G401.6 (cell line): ENCODE measurements around the gene PPP1R3E.
A peak's percentile ranks its signal among the peaks of the same experiment; 100 is the strongest.
"Not testable (repeated sequence)": the region's sequence is repeated elsewhere in the genome, so short reads cannot be mapped to it uniquely, and the experiment has no call there.

ENCODE experiments used
- FAIRE-seq: peaks from 2 replicates; lab custom pipeline; 2012; peaks lifted over from hg19 to GRCh38; lab: Jason Lieb, UNC

Gene PPP1R3E, protein sequence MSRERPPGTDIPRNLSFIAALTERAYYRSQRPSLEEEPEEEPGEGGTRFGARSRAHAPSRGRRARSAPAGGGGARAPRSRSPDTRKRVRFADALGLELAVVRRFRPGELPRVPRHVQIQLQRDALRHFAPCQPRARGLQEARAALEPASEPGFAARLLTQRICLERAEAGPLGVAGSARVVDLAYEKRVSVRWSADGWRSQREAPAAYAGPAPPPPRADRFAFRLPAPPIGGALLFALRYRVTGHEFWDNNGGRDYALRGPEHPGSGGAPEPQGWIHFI

DNA sequence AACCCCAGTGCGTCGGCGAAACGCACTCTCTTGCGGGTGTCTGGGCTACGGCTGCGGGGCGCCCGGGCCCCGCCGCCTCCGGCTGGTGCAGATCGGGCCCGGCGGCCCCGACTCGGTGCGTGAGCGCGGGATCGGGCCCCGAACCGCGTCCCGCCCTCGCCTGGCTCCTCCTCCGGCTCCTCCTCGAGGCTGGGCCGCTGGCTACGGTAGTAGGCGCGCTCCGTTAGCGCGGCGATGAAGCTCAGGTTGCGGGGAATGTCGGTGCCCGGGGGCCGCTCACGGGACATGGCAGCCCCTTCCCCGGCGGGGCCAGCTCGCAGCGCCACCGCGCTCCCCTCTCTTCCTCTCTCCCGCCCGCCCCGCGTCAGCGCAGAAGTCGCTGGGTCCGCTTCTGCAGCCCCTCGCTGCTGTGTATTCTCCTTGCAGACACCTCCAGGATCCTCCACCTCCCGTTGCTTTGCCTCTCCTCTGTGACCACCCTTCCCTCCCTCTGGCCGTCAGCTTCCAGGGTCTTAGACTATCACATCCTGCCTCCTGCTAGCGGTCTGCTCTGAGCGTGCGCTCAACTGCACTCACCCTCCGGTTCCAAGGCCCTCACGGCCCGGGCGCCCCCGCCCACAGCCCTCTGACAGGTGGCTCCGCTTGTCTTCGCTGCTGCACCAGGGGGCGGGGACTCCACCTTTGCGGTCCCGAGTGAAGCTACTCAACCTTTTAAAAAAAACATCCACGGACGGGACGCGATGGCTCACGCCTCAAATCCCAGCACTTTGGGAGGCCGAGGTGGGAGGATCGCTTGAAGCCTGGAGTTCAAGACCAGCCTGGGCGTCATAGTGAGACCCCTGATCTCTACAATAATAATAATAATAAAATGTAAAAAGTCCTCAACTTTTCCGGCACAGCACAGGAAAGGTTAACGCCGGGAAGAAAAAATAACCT is at the start of gene PPP1R3E:
TSS of gene PPP1R3E (minus strand) at position 570 of the 936 bp plus-strand sequence. CDS start at position 287, 283 bp downstream.
- FAIRE-seq = no peak

DNA sequence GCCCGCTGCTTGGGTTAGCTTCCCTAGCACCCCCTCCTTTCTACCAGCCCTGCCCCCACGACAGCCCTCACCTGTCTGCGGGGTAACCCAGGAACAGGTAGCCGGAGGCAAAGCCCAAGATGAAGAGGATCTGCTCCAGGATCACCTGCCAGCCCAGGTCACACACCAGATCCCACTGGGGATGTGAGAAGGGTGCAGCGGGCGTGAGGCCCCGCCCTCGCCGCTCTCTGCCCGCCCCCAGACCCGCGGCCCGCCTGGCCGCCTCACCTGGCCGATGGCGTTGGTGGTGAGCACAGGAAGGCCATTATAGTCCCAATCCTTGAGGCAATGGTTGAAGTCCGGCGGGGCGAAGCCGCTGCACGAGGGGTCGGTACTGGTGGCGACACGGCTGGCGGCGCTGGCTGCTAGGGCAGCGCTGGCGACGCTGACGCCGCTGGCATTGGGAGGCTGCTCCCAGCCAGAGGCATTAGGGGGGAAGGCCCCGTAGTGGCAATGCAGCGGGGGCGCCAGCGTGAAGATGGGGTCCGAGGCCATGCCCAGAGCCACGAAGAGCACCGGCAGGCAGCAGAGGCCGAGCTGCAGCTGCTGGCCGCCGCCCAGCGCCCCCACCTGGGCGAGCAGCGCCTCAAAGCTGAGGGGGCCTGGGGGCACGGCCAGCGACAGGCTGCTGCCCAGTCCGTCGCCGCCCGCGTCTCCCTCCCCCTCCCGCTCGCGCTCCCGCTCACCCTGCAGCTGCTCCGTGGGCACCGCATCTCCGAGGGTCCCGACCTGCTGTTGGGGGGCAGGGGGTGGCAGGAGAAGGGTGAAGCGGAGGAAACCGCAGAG is 49.2 kb upstream of the PPP1R3E start:
- FAIRE-seq = no peak

DNA sequence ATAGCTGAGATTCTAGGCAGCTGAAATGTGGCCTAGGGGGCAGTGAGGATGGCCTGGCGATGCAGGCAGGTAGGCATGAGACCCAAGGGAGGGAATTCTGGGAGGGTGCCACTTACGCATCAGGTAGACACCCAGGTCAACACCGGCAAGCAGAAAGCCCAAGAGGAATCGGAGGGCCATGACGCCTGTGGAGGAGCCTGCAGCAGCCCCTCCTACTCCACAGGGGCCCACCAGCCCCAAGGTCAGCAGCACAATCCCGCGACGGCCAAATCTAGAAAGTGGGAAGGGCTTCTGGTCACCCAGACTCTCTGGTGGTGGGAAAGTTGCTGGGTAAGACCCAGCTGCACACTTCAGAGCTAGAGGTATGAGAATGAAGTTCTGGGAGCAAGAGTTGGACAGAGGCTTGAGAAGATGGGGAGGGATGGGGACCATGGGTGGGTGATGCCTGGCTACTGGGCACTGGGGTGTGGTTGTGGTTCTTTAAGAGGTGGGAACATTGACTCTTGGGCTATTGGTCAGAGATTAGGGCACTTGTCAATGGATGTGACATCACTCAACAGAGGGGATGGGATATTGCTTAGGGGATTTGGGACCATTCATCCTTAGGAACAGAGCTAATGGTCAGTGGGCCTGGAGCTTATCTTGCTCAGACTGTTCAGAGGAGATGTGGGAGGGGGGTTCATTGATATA is 46.6 kb upstream of the PPP1R3E start:
- FAIRE-seq = no peak

DNA sequence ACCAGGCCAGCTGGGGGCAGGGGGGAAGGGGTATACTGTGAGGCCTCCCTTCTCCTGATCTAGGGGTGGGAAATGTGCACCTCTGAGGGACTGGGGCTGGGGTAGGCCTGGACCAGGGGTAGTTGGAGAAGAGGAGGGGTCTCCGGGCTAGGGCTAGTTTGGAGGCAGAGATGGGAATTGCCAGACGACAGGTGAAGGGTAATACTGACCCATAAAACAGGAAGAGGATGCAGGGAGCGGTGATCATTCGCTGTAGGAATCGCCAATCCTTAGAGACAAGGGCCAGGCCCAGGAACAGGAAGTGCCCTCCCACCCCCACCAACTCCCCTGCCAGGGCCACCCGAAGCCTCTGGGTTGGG is 45.6 kb upstream of the PPP1R3E start:
- FAIRE-seq = no peak

DNA sequence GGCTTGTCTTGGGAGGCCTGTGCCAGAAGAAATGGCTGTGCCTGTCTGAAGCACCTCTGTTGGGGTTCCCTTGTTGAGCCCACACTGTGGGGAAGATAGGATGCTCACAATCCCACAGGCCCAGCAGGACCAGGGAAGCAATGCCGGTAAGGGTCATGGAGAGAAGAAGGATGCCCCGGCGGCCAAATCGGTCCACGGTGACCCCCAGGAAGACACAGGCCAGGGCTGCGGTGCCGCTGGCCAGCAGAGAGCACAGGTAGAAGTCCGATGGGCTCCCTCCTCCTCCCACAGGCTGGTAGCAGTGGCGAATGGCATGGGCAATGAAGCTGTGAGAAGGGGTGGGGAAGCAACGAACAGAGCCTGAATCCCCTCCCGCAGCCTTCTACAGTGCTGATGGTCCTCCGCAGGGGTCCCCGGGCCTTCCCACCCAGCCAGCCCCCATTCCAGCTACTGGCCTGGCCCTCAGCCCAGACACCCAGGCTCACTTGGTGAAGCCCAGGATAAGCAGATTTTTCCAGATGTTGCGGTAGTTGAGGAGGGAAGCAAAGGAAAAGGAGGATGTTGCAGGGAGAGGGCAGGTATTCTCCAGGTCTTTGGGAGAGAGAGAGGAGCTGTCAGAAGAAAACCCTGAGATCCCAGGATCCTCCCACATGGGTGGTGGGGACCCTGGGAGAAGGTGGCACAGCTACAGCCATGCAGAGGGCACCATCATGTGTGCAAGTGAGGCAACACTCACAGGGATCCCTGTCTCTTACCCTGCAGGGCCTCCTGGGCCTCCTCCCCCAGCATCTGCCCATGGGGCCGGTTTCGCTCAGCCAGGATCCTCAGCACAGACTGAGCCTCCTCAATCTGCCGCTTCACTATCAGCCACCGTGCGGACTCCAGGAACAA is 45.0 kb upstream of the PPP1R3E start:
- FAIRE-seq = no peak

DNA sequence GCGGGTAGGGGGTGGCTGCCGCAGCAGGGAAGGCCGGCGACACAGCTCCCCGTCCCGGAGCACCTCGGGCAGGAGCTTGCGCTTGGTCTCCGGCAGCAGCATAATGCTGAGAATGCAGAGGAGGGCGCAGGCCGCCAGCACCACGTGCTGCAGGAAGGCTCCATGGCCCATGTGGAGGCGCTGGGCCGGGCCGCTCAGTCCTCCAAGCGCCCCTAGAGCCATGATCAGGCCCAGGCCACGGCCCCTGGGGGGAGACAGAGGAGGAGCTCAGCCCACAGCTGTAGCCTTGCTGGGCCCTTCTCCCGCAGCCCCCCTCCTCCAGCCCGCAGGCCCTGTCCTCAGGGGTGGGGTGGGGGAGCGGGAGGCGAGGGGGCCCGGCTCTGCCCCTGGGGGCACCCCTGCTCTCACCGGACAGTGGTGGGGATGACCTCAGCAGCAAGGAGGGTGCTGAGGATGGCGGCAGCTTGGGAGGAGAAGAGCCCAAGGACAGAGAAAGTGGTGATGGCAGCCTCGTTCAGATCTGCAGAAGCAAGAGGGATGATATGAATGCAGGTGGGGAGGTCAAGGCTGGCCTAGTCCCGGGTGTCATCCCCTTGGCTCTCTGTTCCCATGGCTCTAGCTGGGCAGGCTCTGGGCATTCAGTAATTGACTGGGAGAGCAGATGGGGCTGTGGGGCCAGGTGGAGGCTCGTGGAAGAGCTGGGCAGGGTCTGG is 44.2 kb upstream of the PPP1R3E start:
- no peak for FAIRE-seq

DNA sequence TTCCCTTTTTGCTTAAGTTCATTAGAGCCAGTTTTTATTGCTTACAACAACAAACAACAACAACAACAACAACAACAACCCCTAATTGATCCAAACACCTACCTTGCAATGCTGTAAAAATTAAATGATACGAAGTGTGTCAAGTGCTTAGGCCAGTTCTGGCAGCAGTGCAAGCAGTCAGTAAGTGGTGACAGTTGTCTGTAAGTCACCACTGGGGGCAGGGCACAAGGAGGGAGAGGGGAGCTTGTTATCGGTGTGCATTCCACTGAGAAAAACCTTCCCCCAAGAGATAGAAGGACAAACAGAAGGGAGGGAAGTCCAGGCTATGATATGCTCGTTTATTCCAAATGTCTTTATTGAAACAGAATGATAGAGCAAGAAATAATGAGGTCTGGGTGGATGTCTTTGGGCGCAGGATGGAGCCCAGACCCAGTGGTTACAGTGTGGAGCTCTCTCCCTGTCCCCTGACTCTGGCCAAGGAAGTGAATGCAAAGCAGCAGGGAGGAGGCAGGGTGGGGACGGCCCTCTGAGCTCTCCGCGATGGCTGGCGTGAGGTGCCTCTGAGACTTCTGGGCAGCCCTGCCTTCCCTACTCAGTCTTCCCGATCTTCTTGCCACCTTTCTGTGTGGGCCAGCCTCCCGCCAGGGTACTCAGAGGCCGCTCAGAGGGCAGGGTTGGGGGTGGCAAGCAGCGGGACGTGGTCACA is 43.5 kb upstream of the PPP1R3E start:
- no peak for FAIRE-seq

DNA sequence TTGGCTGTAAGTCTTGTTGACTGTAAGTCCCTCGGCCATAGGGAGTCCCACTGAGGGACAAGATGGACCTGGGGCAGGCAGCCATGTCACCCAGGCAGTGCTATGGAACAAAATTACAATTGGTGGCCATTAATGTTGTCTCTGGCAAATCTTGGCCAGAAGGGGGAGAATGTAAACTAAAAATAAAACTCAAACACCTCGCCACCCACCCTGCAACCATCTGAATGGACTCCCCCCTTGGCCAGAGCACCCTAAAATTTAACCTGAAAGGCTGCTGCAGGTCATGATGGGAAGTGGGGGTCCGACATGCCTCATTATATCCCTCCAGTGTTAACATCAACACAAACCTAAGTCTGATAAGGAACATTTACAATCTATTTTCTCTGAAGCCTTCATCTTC is 41.8 kb upstream of the PPP1R3E start:
- FAIRE-seq = no peak

DNA sequence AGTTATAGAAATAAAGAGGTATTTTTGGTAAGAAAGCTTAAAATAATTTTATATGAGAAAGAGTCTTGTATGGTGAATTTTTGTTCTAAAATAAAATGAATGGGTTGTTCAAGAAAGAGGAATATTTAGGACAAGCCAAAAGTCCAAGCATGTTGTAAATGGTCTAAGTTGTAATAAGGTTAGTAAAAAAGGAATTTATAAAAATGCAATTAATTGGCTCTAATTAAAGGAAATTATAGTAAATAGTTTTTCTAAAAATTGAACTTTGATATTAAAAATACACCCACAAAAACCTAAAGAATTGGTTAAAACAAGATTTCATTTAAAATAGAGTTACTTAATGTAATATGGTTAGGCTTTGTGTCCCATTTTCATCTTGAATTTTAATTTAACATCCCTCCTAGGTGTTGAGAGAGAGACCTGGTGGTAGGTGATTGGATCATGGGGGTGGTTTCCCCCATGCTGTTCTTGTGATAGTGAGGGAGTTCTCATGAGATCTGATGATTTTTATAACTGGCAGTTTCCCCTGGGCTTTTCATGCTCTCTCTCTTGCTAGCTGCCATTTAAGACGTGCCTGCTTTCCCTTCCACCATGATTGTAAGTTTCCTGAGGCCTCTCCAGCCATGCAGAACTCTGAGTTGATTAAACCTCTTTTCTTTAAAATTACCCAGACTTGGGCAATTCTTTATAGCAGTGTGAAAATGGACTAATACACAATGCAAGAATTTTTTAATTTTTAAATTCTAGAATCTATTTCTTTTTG is 37.0 kb upstream of the PPP1R3E start:
- no peak for FAIRE-seq

DNA sequence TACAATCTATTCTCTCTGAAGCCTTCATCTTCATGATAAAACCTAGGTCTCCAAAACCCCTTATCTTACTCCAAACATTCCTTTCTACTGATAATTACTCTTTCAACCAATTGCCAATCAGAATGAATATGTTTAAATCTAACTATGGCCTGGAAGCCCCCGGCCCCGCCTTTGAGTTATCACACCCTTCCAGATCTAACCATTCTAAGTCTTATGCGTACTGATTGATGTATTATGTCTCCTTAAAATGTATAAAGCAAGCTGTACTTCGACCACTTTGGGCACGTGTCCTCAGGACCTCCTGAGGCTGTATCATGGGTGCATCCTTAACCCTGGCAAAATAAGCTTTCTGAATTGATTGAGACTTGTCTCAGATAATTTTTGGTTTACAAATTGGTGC is 33.0 kb upstream of the PPP1R3E start:
- FAIRE-seq = no peak

DNA sequence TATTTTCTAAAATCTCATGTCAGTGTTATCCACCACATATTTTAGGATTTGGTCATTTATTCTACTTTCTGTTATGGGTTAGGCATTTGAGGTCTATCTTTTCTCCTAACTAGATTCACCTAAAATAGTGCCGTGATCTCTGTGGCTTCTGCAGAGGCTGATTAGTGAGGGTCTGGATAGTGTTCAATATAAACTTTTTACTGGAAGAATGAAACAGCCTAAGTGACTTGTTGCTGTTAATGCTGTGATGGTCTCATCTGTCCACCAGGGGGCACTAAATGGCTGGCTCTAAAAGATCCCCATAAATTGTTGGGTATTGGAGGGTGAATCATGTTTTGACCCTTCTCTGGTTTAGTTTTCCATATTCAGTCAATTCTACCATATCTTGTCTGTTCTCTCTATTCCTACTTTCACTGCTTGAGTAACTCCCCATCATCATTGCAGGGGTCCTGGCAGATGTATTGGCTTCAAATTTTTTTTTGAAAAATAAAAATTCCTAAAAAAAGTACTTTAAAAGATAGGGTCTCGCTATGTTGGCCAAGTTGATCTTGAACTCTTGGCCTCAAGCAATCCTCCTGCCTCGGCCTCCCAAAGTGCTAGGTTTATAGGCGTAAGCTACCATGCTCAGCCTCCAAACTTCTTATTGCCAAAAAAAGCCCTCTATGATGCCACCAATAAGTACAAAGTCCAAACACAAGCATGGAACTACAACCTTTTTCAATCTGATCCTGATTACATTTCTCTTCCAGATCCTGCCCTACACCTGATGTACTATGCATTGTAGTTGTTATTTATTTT is 25.5 kb upstream of the PPP1R3E start:
- FAIRE-seq = peak; percentile 54

DNA sequence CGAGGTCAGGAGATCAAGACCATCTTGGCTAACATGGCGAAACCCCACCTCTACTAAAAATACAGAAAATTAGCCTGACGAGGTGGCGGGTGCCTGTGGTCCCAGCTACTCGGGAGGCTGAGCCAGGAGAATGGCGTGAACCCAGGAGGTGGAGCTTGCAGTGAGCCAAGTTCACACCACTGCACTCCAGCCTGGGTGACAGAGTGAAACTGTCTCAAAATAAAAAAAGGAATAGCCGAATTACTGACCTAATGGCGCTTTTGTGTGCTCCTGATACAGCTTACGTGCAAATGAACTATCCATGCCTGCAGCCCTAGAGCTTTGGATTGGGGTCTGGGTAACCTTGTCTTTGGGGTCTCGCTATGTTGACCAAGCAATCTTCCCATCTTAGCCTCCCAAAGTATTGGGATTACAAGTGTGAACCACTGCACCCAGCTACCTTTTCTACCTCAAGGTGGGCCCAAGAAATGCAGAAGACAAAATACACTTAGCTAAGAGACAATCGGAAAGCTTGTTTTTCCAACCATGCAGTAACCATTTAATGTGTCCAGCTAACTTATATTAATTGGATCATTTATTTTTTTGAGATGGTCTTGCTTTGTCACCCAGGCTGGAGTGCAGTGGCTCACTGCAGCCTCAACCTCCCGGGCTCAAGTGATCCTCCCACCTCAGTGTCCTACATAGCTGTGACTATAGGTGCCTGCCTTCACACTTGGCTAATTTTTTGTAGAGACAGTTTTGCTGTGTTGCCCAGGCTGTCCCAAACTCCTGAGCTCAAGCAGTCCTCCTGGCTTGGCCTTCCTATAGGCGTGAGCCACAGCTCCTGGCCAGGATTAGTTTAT is 24.1 kb upstream of the PPP1R3E start:
- no peak for FAIRE-seq

DNA sequence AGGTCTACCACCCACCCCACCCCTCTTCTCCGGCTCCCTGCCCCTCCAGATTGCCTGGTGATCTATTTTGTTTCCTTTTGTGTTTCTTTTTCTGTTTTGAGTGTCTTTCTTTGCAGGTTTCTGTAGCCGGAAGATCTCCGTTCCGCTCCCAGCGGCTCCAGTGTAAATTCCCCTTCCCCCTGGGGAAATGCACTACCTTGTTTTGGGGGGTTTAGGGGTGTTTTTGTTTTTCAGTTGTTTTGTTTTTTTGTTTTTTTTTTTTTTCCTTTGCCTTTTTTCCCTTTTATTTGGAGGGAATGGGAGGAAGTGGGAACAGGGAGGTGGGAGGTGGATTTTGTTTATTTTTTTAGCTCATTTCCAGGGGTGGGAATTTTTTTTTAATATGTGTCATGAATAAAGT is 23.1 kb upstream of the PPP1R3E start:
- FAIRE-seq = not testable (repeated sequence)

DNA sequence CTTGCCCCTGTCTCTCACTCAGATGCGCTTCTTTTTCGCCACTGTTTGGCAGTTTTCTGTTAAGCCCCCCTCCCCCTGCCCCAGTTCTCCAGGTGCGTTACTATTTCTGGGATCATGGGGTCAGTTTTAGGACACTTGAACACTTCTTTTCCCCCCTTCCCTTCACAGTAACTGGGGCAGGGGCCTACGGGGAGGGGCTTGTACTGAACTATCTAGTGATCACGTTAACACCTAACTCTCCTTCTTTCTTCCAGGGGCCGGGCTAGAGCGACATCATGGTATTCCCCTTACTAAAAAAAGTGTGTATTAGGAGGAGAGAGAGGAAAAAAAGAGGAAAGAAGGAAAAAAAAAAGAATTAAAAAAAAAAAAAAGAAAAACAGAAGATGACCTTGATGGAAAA is 22.3 kb upstream of the PPP1R3E start:
- FAIRE-seq = no peak

DNA sequence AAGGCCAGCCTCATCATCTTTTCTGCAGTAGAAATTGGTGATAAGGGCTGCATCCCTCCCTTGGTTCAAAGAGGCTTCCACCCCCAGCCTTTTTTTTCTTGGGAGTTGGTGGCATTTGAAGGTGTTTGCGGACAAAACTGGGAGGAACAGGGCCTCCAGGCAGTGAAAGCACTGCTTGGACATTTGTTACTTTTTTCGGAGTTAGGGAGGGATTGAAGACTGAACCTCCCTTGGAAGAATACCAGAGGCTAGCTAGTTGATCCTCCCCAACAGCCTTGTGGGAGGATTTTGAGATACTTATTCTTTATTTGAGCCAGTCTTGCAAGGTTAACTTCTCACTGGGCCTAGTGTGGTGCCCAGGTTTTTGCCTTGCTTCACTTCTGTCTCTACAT is 21.8 kb upstream of the PPP1R3E start:
- FAIRE-seq = no peak

DNA sequence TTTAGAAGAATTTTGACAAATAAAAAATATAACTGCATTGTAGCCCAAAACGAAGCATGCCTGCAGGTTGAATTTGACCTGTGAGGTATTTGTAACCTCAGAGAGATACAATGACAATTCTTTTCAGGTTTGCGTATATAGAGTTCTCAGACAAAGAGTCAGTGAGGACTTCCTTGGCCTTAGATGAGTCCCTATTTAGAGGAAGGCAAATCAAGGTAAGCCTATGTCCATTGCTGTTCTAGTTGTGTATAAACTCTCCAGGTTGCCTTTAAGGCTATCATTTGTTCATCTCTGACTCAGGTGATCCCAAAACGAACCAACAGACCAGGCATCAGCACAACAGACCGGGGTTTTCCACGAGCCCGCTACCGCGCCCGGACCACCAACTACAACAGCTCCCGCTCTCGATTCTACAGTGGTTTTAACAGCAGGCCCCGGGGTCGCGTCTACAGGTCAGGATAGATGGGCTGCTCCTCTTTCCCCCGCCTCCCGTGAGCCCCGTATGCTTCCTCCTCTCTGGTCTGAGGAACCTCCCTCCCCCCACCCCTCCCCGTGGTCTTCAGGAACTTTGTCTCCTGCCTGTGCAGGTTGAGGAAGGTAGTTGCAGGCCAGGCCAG is 21.3 kb upstream of the PPP1R3E start:
- no peak for FAIRE-seq
